HCT116 (cell line): ENCODE measurements around the gene RAD9B. TPM values are rescaled to one million over a fixed set of nuclear protein-coding genes. Genes with fewer than 3 reads are reported as not detected.
"Not testable (repeated sequence)": the region's sequence is repeated elsewhere in the genome, so short reads cannot be mapped to it uniquely, and the experiment has no call there.

Experiments used
- ATAC-seq: fragments of 200-7000 bp; cut with Tn5 transposase; 2 replicates; pipeline ENCODE4 v1.9.1; 2020; ENCODE audit warnings: mild to moderate bottlenecking, moderate library complexity
- BruUV-seq: library from RNA; stranded (reverse); fragments of 400-500 nt; replicated peaks from 2 replicates; lab custom pipeline; 2021; lab: Mats Ljungman, UMichigan
- CTCF ChIA-PET: fragments of 300-600 bp; sonication (Branson Sonifier 250); formaldehyde crosslinking; loops from one replicate; lab custom pipeline; 2021; ENCODE audit warnings: antibody characterized with exemption; lab: Charles Lee
- POLR2A ChIA-PET: fragments of 300-600, 350-600 bp; sonication (Branson Sonifier 250); formaldehyde crosslinking; loops from one replicate; lab custom pipeline; 2021; ENCODE audit warnings: antibody characterized with exemption; lab: Charles Lee
- RAD21 ChIA-PET, 2 experiments: fragments of 300-600 bp; sonication (Branson Sonifier 250); formaldehyde crosslinking; loops; one replicate each; lab custom pipeline; 2023; ENCODE audit warnings: low total read pairs in 2 of 2; ENCODE audit not compliant: uncharacterized antibody in 2 of 2, unreplicated experiment in 2 of 2, low non-redundant PET in 1 of 2; lab: Charles Lee
- DNase-seq: peaks from one replicate; pipeline ENCODE4 v3.0.0-alpha.2; 2010; ENCODE audit warnings: low read depth, low spot score
- H2AFZ ChIP-seq: fragments of 200-600 bp; shearing (Covaris generic), sonication (generic); 2 replicates; pipeline ENCODE4 v1.6.1; 2017; ENCODE audit warnings: low read depth, mixed run types, mixed read lengths, antibody characterized with exemption, low read length; ENCODE audit not compliant: poor library complexity, severe bottlenecking
- H3K27ac ChIP-seq: 2 replicates; pipeline ENCODE4 v1.5.1; 2012; ENCODE audit warnings: low read depth, low read length
- H3K27me3 ChIP-seq: fragments of 200-600 bp; sonication (generic); 2 replicates; pipeline ENCODE4 v1.6.1; 2016; ENCODE audit warnings: mixed run types, low read length, mixed read lengths; ENCODE audit not compliant: insufficient read depth
- H3K36me3 ChIP-seq, 2 experiments: fragments of 200-500 bp in 1 of 2; fragments of 200-600 bp in 1 of 2; sonication (Bioruptor generic) in 1 of 2; sonication (generic) in 1 of 2; 2 replicates each; pipeline versions ENCODE4 v1.5.1 to v1.6.1; 2014 to 2016; ENCODE audit warnings: low read length in 2 of 2, inconsistent platforms in 1 of 2, mixed read lengths in 1 of 2, mixed run types in 1 of 2; ENCODE audit not compliant: insufficient read depth in 2 of 2, control insufficient read depth in 1 of 2
- H3K4me1 ChIP-seq, 2 experiments: fragments of 200-600 bp in 1 of 2; sonication (generic) in 1 of 2; 2 replicates each; pipeline versions ENCODE4 v1.5.1 to v1.6.1; 2012 to 2017; ENCODE audit warnings: low read length in 2 of 2, inconsistent platforms in 1 of 2, mild to moderate bottlenecking in 1 of 2, mixed read lengths in 1 of 2, mixed run types in 1 of 2, moderate library complexity in 1 of 2; ENCODE audit not compliant: insufficient read depth in 2 of 2, control insufficient read depth in 1 of 2
- H3K4me2 ChIP-seq: fragments of 200-600 bp; sonication (generic); 2 replicates; pipeline ENCODE4 v1.6.1; 2017; ENCODE audit warnings: mixed run types, low read length, mixed read lengths
- H3K4me3 ChIP-seq, 2 experiments: fragments of 200-600 bp in 1 of 2; sonication (generic) in 1 of 2; replicated peaks in 1 of 2; 2 replicates each; pipeline ENCODE4 v1.5.1; 2011 to 2016; ENCODE audit warnings: low read length in 2 of 2, control low read depth in 1 of 2, low read depth in 1 of 2, mild to moderate bottlenecking in 1 of 2, mixed read lengths in 1 of 2, mixed run types in 1 of 2
- H3K79me2 ChIP-seq: fragments of 200-600 bp; sonication (generic); 2 replicates; pipeline ENCODE4 v1.6.1; 2017; ENCODE audit warnings: mild to moderate bottlenecking, mixed run types, low read length, moderate library complexity, mixed read lengths; ENCODE audit not compliant: insufficient read depth
- H3K9ac ChIP-seq: fragments of 200-600 bp; sonication (generic); 2 replicates; pipeline ENCODE4 v1.6.1; 2016; ENCODE audit warnings: low read length, mixed read lengths
- H3K9me2 ChIP-seq: fragments of 200-600 bp; sonication (generic), shearing (Covaris generic); 2 replicates; pipeline ENCODE4 v1.6.1; 2017; ENCODE audit warnings: mixed run types, mild to moderate bottlenecking, moderate library complexity; ENCODE audit not compliant: insufficient read depth
- H3K9me3 ChIP-seq, 2 experiments: fragments of 200-500 bp in 1 of 2; fragments of 200-600 bp in 1 of 2; sonication (Bioruptor generic) in 1 of 2; sonication (generic) in 1 of 2; 2 replicates each; pipeline ENCODE4 v1.6.1; 2014 to 2017; ENCODE audit warnings: low read length in 2 of 2, mixed read lengths in 2 of 2, inconsistent platforms in 1 of 2, low read depth in 1 of 2, mild to moderate bottlenecking in 1 of 2, mixed run types in 1 of 2, moderate library complexity in 1 of 2; ENCODE audit not compliant: control insufficient read depth in 1 of 2, insufficient read depth in 1 of 2
- H4K20me1 ChIP-seq: fragments of 200-600 bp; sonication (generic), shearing (Covaris generic); 2 replicates; pipeline ENCODE4 v1.6.1; 2017; ENCODE audit warnings: mixed run types, mild to moderate bottlenecking, moderate library complexity; ENCODE audit not compliant: insufficient read depth
- EZH2 ChIP-seq: fragments of 200-600 bp; sonication (generic); IDR thresholded peaks from 2 replicates; pipeline ENCODE4 v1.6.1; 2017; ENCODE audit warnings: antibody characterized with exemption, mixed run types
- POLR2AphosphoS5 ChIP-seq: IDR thresholded peaks from 2 replicates; pipeline ENCODE4 v1.6.1; 2011; ENCODE audit warnings: mild to moderate bottlenecking, low read depth, low read length, moderate library complexity
- SP1 ChIP-seq: IDR thresholded peaks from 2 replicates; pipeline ENCODE4 v1.6.1; 2012; ENCODE audit warnings: low read depth
- YY1 ChIP-seq: IDR thresholded peaks from 2 replicates; pipeline ENCODE4 v1.6.1; 2011; ENCODE audit warnings: low read length, low read depth, moderate library complexity, mild to moderate bottlenecking; ENCODE audit not compliant: insufficient replicate concordance; ENCODE audit errors: extremely low read depth
- ZNF274 ChIP-seq: fragments of 200-500 bp; sonication (Bioruptor generic); IDR thresholded peaks from 2 replicates; pipeline ENCODE4 v1.6.1; 2014; ENCODE audit warnings: mild to moderate bottlenecking, low read depth, low read length, inconsistent platforms
- intact Hi-C: fragments of 100-400 bp; cut with micrococcal nuclease; formaldehyde crosslinking; loops from 2 replicates; pipeline ENCODE4 v1.10.0; 2022
- total RNA-seq: library from RNA; stranded (reverse); gene quantifications from one replicate; pipeline ENCODE4 v1.2.1, GENCODE V29; 2021; ENCODE audit not compliant: unreplicated experiment
- TF ChIP-seq, protein P1 (sequence below): IDR thresholded peaks from 2 replicates; pipeline ENCODE4 v1.6.1; 2012

The RAD9B gene
- total RNA-seq, 1 experiment from 2014 or later, result 0.17 TPM

DNA sequence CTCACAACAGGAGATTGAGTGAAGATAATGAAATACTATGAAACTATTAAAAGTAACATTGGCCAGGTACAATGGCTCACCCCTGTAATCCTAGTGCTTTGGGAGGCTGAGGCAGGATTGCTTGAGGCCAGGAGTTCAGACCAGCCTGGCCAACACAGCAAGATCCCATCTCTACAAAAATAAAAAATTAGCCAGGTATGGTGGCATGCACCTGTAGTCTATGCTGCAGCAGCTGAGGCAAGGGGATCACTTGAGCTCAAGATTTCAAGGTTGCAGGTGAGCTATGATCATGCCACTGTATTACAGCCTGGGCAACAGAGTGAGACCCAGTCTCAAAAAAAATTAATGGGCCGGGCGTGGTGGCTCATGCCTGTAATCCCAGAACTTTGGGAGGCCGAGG is 14.9 kb downstream of the RAD9B start:
- Histone ChIP-seq H3K9ac (no peak overlapping the region), H2AFZ (no peak overlapping the region), H3K4me3 (no peak overlapping the region), H3K36me3 (no peaks in the 10 kb centered on the region), H3K27ac (no peak overlapping the region), H3K9me2 (no peaks in the 10 kb centered on the region), H3K9me3 (no peaks in the 10 kb centered on the region), H3K4me2 (no peak overlapping the region), H3K4me1 (peaks cover 0 to 7% of the 10 kb centered on the region in 2 experiments; a peak in 3 of 4 replicates), H3K27me3 (no peaks in the 10 kb centered on the region), H4K20me1 (no peaks in the 10 kb centered on the region), H3K79me2 (no peaks in the 10 kb centered on the region)
- RAD21 ChIA-PET, result no interaction called here
- TF ChIP-seq SP1, result no peak
- TF ChIP-seq YY1, result no peak
- TF ChIP-seq, protein P1, sequence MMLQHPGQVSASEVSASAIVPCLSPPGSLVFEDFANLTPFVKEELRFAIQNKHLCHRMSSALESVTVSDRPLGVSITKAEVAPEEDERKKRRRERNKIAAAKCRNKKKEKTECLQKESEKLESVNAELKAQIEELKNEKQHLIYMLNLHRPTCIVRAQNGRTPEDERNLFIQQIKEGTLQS, result no peak
- no peak for TF ChIP-seq ZNF274
- no peak for TF ChIP-seq POLR2AphosphoS5
- TF ChIP-seq EZH2, result no peak
- intact Hi-C loops, result no loop called here
- BruUV-seq, result no TSS peak
- CTCF ChIA-PET, result no interaction called here
- ATAC-seq (no peak), DNase-seq (no peak)
- POLR2A ChIA-PET, result no interaction called here

DNA sequence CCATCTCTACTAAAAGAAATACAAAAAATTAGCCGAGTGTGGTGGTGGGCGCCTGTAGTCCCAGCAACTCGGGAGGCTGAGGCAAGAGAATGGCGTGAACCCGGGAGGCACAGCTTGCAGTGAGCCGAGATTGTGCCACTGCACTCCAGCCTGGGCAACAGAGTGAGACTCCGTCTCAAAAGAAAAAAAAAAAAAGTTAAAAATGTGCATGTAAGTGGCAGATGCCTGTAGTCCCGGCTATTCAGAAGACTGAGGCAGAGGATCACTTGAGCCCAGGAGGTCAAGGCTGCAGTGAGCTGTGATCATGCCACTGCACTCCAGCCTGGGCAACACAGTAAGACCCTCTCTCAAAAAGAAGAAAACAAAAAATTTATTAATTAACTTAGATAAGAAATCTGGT is 15.9 kb downstream of the RAD9B start:
- H2AFZ ChIP-seq, H3K4me3 ChIP-seq, H3K79me2 ChIP-seq, H3K9ac ChIP-seq, H3K27ac ChIP-seq, POLR2A ChIA-PET, H3K36me3 ChIP-seq, CTCF ChIA-PET, H3K27me3 ChIP-seq, BruUV-seq, H3K9me3 ChIP-seq, intact Hi-C loops, RAD21 ChIA-PET, H3K4me2 ChIP-seq, H3K4me1 ChIP-seq, DNase-seq, H4K20me1 ChIP-seq, H3K9me2 ChIP-seq, ATAC-seq: not testable (repeated sequence)

DNA sequence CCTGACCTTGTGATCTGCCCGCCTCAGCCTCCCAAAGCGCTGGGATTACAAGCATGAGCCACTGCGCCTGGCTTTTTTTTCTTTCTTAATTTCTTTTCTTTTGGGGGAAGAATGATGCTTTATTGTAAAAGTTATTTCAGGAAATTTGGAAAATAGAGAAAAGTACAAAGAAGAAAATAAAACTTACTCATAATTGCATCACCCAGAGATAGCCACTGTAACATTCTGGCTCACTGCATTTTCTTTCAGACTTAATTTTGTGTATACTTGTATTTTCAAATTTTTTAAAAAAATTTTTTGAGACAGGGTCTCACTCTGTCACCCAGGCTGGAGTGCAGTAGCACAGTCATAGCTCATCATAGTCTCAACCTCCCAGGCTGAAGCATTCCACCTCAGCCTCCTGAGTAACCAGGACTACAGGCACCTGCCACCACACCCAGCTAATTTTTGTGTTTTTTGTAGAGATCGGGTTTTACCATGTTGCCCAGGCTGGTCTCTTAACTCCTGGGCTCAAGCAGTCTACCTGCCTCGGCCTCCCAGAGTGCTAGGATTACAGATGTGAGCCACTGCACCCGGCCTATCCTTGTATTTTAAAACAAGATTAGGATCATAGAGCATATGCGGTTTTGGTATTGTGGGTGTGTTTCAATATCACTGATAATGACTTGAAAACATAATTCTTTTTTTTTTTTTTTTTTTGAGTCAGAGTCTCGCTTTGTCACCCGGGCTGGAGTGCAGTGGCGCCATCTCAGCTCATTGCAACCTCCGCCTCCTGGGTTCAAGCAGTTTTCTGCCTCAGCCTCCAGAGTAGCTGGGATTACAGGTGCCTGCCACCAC is 19.0 kb downstream of the RAD9B start:
- CTCF ChIA-PET, RAD21 ChIA-PET, intact Hi-C loops: not testable (repeated sequence)

More for the DNA sequence above, 19.0 kb downstream of the RAD9B start:
- H3K9me2 ChIP-seq, H3K79me2 ChIP-seq, H3K9me3 ChIP-seq, BruUV-seq, POLR2A ChIA-PET, H4K20me1 ChIP-seq, H3K27me3 ChIP-seq, H3K4me2 ChIP-seq, H3K36me3 ChIP-seq, H3K4me3 ChIP-seq, H3K9ac ChIP-seq, H2AFZ ChIP-seq, ATAC-seq, H3K4me1 ChIP-seq, DNase-seq, H3K27ac ChIP-seq: not testable (repeated sequence)
